H1 (cell line): ENCODE results near the gene TEX10.

Source experiments
- CBX5 ChIP-seq: fragments of 300-800, 300-1000 bp; sonication (generic); IDR thresholded peaks from 2 replicates; pipeline ENCODE4 v1.7.1; 2016; ENCODE audit warnings: antibody characterized with exemption, low read length, low read depth
- CHD1 ChIP-seq: IDR thresholded peaks from 2 replicates; pipeline ENCODE4 v1.6.1; 2012; ENCODE audit warnings: low read depth, low read length, improper control_type of control experiment
- CHD2 ChIP-seq: IDR thresholded peaks from 2 replicates; pipeline ENCODE4 v1.6.1; 2012; ENCODE audit warnings: low read length, improper control_type of control experiment
- EZH2 ChIP-seq: fragments of 200-600 bp; sonication (generic); IDR thresholded peaks from 2 replicates; pipeline ENCODE4 v1.7.1; 2012; ENCODE audit warnings: low read depth, mild to moderate bottlenecking, moderate library complexity, low read length, inconsistent platforms; ENCODE audit not compliant: severe bottlenecking
- FOSL1 ChIP-seq: IDR thresholded peaks from 2 replicates; pipeline ENCODE4 v1.6.1; 2011; ENCODE audit warnings: mild to moderate bottlenecking, low read depth, low read length, moderate library complexity; ENCODE audit not compliant: insufficient read depth
- GABPA ChIP-seq: IDR thresholded peaks from 2 replicates; pipeline ENCODE4 v1.6.1; 2011; ENCODE audit warnings: mild to moderate bottlenecking, low read length, moderate library complexity, borderline replicate concordance; ENCODE audit not compliant: insufficient read depth
- JUND ChIP-seq: IDR thresholded peaks from 2 replicates; pipeline ENCODE4 v1.6.1; 2011; ENCODE audit warnings: mild to moderate bottlenecking, improper control_type of control experiment, low read length
- POLR2A ChIP-seq, 2 experiments: IDR thresholded peaks; 1 replicate in 1 of 2; 2 replicates in 1 of 2; pipeline ENCODE4 v1.6.1; 2011; ENCODE audit warnings: low read depth in 2 of 2, low read length in 2 of 2, mild to moderate bottlenecking in 2 of 2; ENCODE audit errors: control extremely low read depth in 1 of 2
- POLR2AphosphoS5 ChIP-seq: IDR thresholded peaks from 2 replicates; pipeline ENCODE4 v1.6.1; 2011; ENCODE audit warnings: low read depth, low read length
- RAD21 ChIP-seq, 2 experiments: IDR thresholded peaks in 1 of 2; conservative IDR thresholded peaks in 1 of 2; 2 replicates each; pipeline ENCODE4 v1.6.1; 2011; ENCODE audit warnings: low read depth in 2 of 2, low read length in 2 of 2, improper control_type of control experiment in 1 of 2, inconsistent platforms in 1 of 2, mild to moderate bottlenecking in 1 of 2, moderate library complexity in 1 of 2
- SRF ChIP-seq: IDR thresholded peaks from 2 replicates; pipeline ENCODE4 v1.6.1; 2011; ENCODE audit warnings: mild to moderate bottlenecking, low read depth, low read length, moderate library complexity
- SUZ12 ChIP-seq: fragments of 200-600 bp; sonication (generic); IDR thresholded peaks from 2 replicates; pipeline ENCODE4 v1.6.1; 2012; ENCODE audit warnings: mild to moderate bottlenecking, inconsistent platforms, low read length, moderate library complexity, mixed read lengths
- TF ChIP-seq, protein P1 (sequence below), 3 experiments: IDR thresholded peaks; 1 replicate in 2 of 3; 2 replicates in 1 of 3; pipeline versions ENCODE4 v1.5.1 to v1.6.1; 2011; ENCODE audit warnings: low read length in 3 of 3, mild to moderate bottlenecking in 3 of 3, inconsistent platforms in 2 of 3, low read depth in 1 of 3, moderate library complexity in 1 of 3; ENCODE audit not compliant: insufficient read depth in 1 of 3; ENCODE audit errors: control extremely low read depth in 1 of 3
- TF ChIP-seq, protein P2 (sequence below): IDR thresholded peaks from 2 replicates; pipeline ENCODE4 v1.6.1; 2011; ENCODE audit warnings: low read length, improper control_type of control experiment

DNA sequence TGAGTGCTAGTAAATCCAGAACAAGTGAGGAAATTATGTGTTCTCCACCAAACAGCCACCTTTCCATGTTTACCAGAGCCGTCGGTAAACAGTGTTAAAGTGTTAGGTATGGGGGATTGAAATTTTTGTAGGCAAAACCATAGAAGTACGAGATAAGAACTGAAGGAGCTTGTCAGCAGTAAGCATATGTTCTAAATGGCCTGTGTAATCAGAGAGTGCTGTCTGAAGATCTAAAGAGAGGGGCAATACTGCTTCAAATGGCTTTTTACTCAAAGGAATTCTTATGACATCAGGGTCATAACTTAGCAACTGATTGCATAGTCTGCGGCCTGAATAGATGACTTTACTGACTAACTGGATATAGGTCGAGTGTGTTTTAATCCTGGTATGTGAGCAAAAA lies 13.4 kb upstream of the TEX10 start:
- TF ChIP-seq, protein P1, sequence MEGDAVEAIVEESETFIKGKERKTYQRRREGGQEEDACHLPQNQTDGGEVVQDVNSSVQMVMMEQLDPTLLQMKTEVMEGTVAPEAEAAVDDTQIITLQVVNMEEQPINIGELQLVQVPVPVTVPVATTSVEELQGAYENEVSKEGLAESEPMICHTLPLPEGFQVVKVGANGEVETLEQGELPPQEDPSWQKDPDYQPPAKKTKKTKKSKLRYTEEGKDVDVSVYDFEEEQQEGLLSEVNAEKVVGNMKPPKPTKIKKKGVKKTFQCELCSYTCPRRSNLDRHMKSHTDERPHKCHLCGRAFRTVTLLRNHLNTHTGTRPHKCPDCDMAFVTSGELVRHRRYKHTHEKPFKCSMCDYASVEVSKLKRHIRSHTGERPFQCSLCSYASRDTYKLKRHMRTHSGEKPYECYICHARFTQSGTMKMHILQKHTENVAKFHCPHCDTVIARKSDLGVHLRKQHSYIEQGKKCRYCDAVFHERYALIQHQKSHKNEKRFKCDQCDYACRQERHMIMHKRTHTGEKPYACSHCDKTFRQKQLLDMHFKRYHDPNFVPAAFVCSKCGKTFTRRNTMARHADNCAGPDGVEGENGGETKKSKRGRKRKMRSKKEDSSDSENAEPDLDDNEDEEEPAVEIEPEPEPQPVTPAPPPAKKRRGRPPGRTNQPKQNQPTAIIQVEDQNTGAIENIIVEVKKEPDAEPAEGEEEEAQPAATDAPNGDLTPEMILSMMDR (IDR thresholded peaks at IDR 0.05; ENCODE audit: control extremely low read depth in 1 of 3, insufficient read depth in 1 of 3, low read depth in 1 of 3, low read length in 3 of 3): no peak
- TF ChIP-seq RAD21 (IDR thresholded peaks at IDR 0.05 in 1 of 2, conservative IDR thresholded peaks at IDR 0.05 in 1 of 2; ENCODE audit: low read depth in 2 of 2, low read length in 2 of 2): no peak
- TF ChIP-seq FOSL1: no peak
- no peak for TF ChIP-seq POLR2AphosphoS5
- TF ChIP-seq, protein P2, sequence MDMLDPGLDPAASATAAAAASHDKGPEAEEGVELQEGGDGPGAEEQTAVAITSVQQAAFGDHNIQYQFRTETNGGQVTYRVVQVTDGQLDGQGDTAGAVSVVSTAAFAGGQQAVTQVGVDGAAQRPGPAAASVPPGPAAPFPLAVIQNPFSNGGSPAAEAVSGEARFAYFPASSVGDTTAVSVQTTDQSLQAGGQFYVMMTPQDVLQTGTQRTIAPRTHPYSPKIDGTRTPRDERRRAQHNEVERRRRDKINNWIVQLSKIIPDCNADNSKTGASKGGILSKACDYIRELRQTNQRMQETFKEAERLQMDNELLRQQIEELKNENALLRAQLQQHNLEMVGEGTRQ: no peak
- TF ChIP-seq SRF: no peak
- TF ChIP-seq EZH2: no peak
- TF ChIP-seq SUZ12: no peak
- no peak for TF ChIP-seq CBX5
- no peak for TF ChIP-seq CHD2
- TF ChIP-seq JUND: no peak
- no peak for TF ChIP-seq GABPA
- no peak for TF ChIP-seq POLR2A (IDR thresholded peaks at IDR 0.05; ENCODE audit: control extremely low read depth in 1 of 2, low read depth in 2 of 2, low read length in 2 of 2)
- no peak for TF ChIP-seq CHD1
